PC-9 (cell line): ENCODE measurements around the gene PGGHG. TPM values are rescaled to one million over a fixed set of nuclear protein-coding genes. Genes with fewer than 3 reads are reported as not detected.

Experiments used
- BruUV-seq: library from RNA; stranded (reverse); fragments of 400-500 nt; replicated peaks from 2 replicates; lab custom pipeline; 2021; lab: Mats Ljungman, UMichigan
- CTCF ChIA-PET: fragments of 300-600 bp; sonication (Branson Sonifier 250); formaldehyde crosslinking; loops from one replicate; lab custom pipeline; 2022; ENCODE audit warnings: antibody characterized with exemption; lab: Charles Lee
- POLR2A ChIA-PET: fragments of 300-600 bp; sonication (Branson Sonifier 250); formaldehyde crosslinking; loops from one replicate; lab custom pipeline; 2022; ENCODE audit warnings: antibody characterized with exemption; ENCODE audit not compliant: unreplicated experiment; lab: Charles Lee
- DNase-seq, 2 experiments: peaks; one replicate each; pipeline versions ENCODE4 v3.0.0 to v3.0.0-alpha.2; 2015 to 2022; ENCODE audit warnings: mixed read lengths in 1 of 2
- H2AFZ ChIP-seq: fragments of 200-600 bp; sonication (generic); 2 replicates; pipeline ENCODE4 v1.8.1; 2017; ENCODE audit warnings: antibody characterized with exemption
- H3F3A ChIP-seq: fragments of 200-600 bp; sonication (generic); 2 replicates; pipeline ENCODE4 v1.8.1; 2017; ENCODE audit warnings: antibody characterized with exemption, mild to moderate bottlenecking, low read depth; ENCODE audit not compliant: insufficient read depth
- H3K27ac ChIP-seq: fragments of 200-600 bp; sonication (generic); 2 replicates; pipeline ENCODE4 v1.6.1; 2016; ENCODE audit warnings: mixed run types
- H3K27me3 ChIP-seq: fragments of 200-600 bp; sonication (generic); 2 replicates; pipeline ENCODE4 v1.6.1; 2016; ENCODE audit warnings: low read depth, mixed run types; ENCODE audit not compliant: insufficient read depth
- H3K36me3 ChIP-seq: fragments of 200-600 bp; sonication (generic); 2 replicates; pipeline ENCODE4 v1.6.1; 2016; ENCODE audit warnings: low read depth, mixed run types
- H3K4me1 ChIP-seq: fragments of 200-600 bp; sonication (generic); replicated peaks from 2 replicates; pipeline ENCODE4 v1.6.1; 2016; ENCODE audit warnings: mixed run types; ENCODE audit not compliant: insufficient read depth
- H3K4me2 ChIP-seq: fragments of 200-600 bp; sonication (generic); 2 replicates; pipeline ENCODE4 v1.6.1; 2017; ENCODE audit warnings: mixed run types
- H3K4me3 ChIP-seq: fragments of 200-600 bp; sonication (generic); 2 replicates; pipeline ENCODE4 v1.6.1; 2016; ENCODE audit warnings: mixed run types
- H3K79me2 ChIP-seq: fragments of 200-600 bp; sonication (generic); 2 replicates; pipeline ENCODE4 v1.6.1; 2017; ENCODE audit warnings: low read depth, mixed run types
- H3K9me2 ChIP-seq: fragments of 200-600 bp; sonication (generic); 2 replicates; pipeline ENCODE4 v1.8.1; 2017; ENCODE audit warnings: mild to moderate bottlenecking; ENCODE audit not compliant: insufficient read depth
- H3K9me3 ChIP-seq: fragments of 200-600 bp; sonication (generic); 2 replicates; pipeline ENCODE4 v1.8.1; 2016; ENCODE audit warnings: low read depth; ENCODE audit not compliant: insufficient read depth
- H4K20me1 ChIP-seq: fragments of 200-600 bp; sonication (generic); 2 replicates; pipeline ENCODE4 v1.8.1; 2017; ENCODE audit not compliant: insufficient read depth
- CTCF ChIP-seq: fragments of 200-600 bp; sonication (generic); conservative IDR thresholded peaks from 2 replicates; pipeline ENCODE4 v1.6.1; 2017; ENCODE audit warnings: mixed run types, antibody characterized with exemption, mild to moderate bottlenecking, moderate library complexity
- EZH2 ChIP-seq: fragments of 200-600 bp; sonication (generic); IDR thresholded peaks from 2 replicates; pipeline ENCODE4 v1.8.0; 2017; ENCODE audit warnings: antibody characterized with exemption, low read depth
- intact Hi-C: fragments of 100-400 bp; cut with micrococcal nuclease; formaldehyde crosslinking; loops from one replicate; pipeline ENCODE4 v1.10.0; 2022; ENCODE audit not compliant: unreplicated experiment
- total RNA-seq: library from RNA; stranded (reverse); gene quantifications from 2 replicates; pipeline ENCODE4 v1.2.3, GENCODE V29; 2021

The PGGHG gene
- total RNA-seq, 1 experiment from 2014 or later: 68.6 TPM

- H3K4me1 ChIP-seq: no peaks in the 10 kb centered on the region
- no peaks in the 10 kb centered on the region for H3K27me3 ChIP-seq
- H3K9me3 ChIP-seq: no peaks in the 10 kb centered on the region
- H3K27ac ChIP-seq: no peak overlapping the region
- no peaks in the 10 kb centered on the region for H4K20me1 ChIP-seq
- POLR2A ChIA-PET: interaction anchor here (0.6 kb wide), 1 partner anchor 104 kb away, joined by 4 read pairs; no protein-coding TSS in a partner anchor
- no peak overlapping the region for H3K4me3 ChIP-seq
- no TSS peak for BruUV-seq
- TF ChIP-seq EZH2: no peak
- TF ChIP-seq CTCF: no peak
- CTCF ChIA-PET: no interaction called here
- no peak for DNase-seq
- H3K4me2 ChIP-seq: no peak overlapping the region
- H3K9me2 ChIP-seq: no peaks in the 10 kb centered on the region
- no peak overlapping the region for H2AFZ ChIP-seq
- H3K79me2 ChIP-seq: no peaks in the 10 kb centered on the region
- no peaks in the 10 kb centered on the region for H3F3A ChIP-seq
- no peaks in the 10 kb centered on the region for H3K36me3 ChIP-seq
- intact Hi-C loops: no loop called here
These were observed 29.5 kb upstream of the PGGHG start for GRCh38 chr11:259413-259812.

GRCh38 chr11:261624-262023 is 27.3 kb upstream of the PGGHG start:
- no peak for DNase-seq
- Histone ChIP-seq H3F3A (no peaks in the 10 kb centered on the region; the same call in 1 of the 2 replicates), H3K4me1 (no peaks in the 10 kb centered on the region), H3K27me3 (no peaks in the 10 kb centered on the region), H3K27ac (no peak overlapping the region), H3K9me2 (no peaks in the 10 kb centered on the region), H3K9me3 (no peaks in the 10 kb centered on the region), H4K20me1 (no peaks in the 10 kb centered on the region), H2AFZ (no peak overlapping the region), H3K79me2 (no peaks in the 10 kb centered on the region), H3K4me2 (no peak overlapping the region), H3K36me3 (no peaks in the 10 kb centered on the region), H3K4me3 (no peak overlapping the region)
- intact Hi-C loops: no loop called here
- CTCF ChIA-PET: no interaction called here
- TF ChIP-seq CTCF (no peak), EZH2 (no peak)
- POLR2A ChIA-PET: no interaction called here
- no TSS peak for BruUV-seq

- no peak overlapping the region for H3K4me3 ChIP-seq
- H3K36me3 ChIP-seq: no peaks in the 10 kb centered on the region
- H3K9me2 ChIP-seq: no peaks in the 10 kb centered on the region
- H3F3A ChIP-seq: no peaks in the 10 kb centered on the region; the same call in 1 of the 2 replicates
- intact Hi-C loops: no loop called here
- CTCF ChIA-PET: no interaction called here
- BruUV-seq: no TSS peak
- H3K79me2 ChIP-seq: no peaks in the 10 kb centered on the region
- no peaks in the 10 kb centered on the region for H3K27me3 ChIP-seq
- DNase-seq: peak in 1 of 2 experiments; percentile 19
- H4K20me1 ChIP-seq: no peaks in the 10 kb centered on the region
- no peaks in the 10 kb centered on the region for H3K9me3 ChIP-seq
- no peak overlapping the region for H2AFZ ChIP-seq
- no peak overlapping the region for H3K4me2 ChIP-seq
- TF ChIP-seq EZH2: no peak
- TF ChIP-seq CTCF: no peak
- H3K4me1 ChIP-seq: no peaks in the 10 kb centered on the region
- H3K27ac ChIP-seq: no peak overlapping the region
- POLR2A ChIA-PET: interaction anchor here (0.6 to 0.7 kb wide), 3 partner anchors 9 to 174 kb away, joined by 4 to 9 read pairs (median 8); partner anchors contain the start of gene RIC8A
These were observed 22.1 kb upstream of the PGGHG start for GRCh38 chr11:266676-267439.
